SK-N-SH (cell line): ENCODE data around the gene AHDC1. TPM values are rescaled to one million over a fixed set of nuclear protein-coding genes. Genes with fewer than 3 reads are reported as not detected.
"Not testable (repeated sequence)": the region's sequence is repeated elsewhere in the genome, so short reads cannot be mapped to it uniquely, and the experiment has no call there.

Experiments used
- CTCF ChIA-PET: fragments of 300-600, 350-600 bp; formaldehyde crosslinking; extraction: SDS; loops from one replicate; lab custom pipeline; 2021; lab: Yijun Ruan, JAX
- POLR2A ChIA-PET: fragments of 350-600 bp; sonication (Branson Sonifier 250); formaldehyde crosslinking; extraction: SDS; loops from one replicate; lab custom pipeline; 2020; ENCODE audit warnings: antibody characterized with exemption, inconsistent platforms; lab: Yijun Ruan, JAX
- DNase-seq: peaks from one replicate; pipeline ENCODE4 v3.0.0; 2012
- H2AFZ ChIP-seq: fragments of 200-600 bp; sonication (generic); 2 replicates; pipeline ENCODE4 v1.8.1; 2016; ENCODE audit warnings: antibody characterized with exemption, mild to moderate bottlenecking, low read depth
- H3F3A ChIP-seq: fragments of 200-600 bp; sonication (generic); replicated peaks from 2 replicates; pipeline ENCODE3; 2016; ENCODE audit warnings: antibody characterized with exemption, mild to moderate bottlenecking; ENCODE audit not compliant: insufficient read depth
- H3K27ac ChIP-seq, 2 experiments: fragments of 200-500 bp in 1 of 2; fragments of 200-600 bp in 1 of 2; sonication (Bioruptor generic) in 1 of 2; sonication (generic), shearing (Covaris generic) in 1 of 2; 2 replicates each; pipeline versions ENCODE4 v1.5.1 to v1.6.1; 2014 to 2016; ENCODE audit warnings: low read depth in 2 of 2, inconsistent platforms in 1 of 2, low read length in 1 of 2, mild to moderate bottlenecking in 1 of 2, mixed read lengths in 1 of 2
- H3K27me3 ChIP-seq: fragments of 200-600 bp; sonication (generic), shearing (Covaris generic); 2 replicates; pipeline ENCODE4 v1.6.1; 2016; ENCODE audit warnings: mixed run types; ENCODE audit not compliant: insufficient read depth
- H3K36me3 ChIP-seq, 2 experiments: fragments of 200-500 bp in 1 of 2; fragments of 200-600 bp in 1 of 2; sonication (Bioruptor generic) in 1 of 2; sonication (generic) in 1 of 2; replicated peaks in 1 of 2; 2 replicates each; pipeline versions ENCODE3 to v1.5.1; 2014 to 2016; ENCODE audit warnings: low read length in 1 of 2, mild to moderate bottlenecking in 1 of 2; ENCODE audit not compliant: insufficient read depth in 2 of 2, control insufficient read depth in 1 of 2
- H3K4me1 ChIP-seq, 2 experiments: fragments of 200-500 bp in 1 of 2; fragments of 200-600 bp in 1 of 2; sonication (Bioruptor generic) in 1 of 2; sonication (generic), shearing (Covaris generic) in 1 of 2; 2 replicates each; pipeline versions ENCODE4 v1.5.1 to v1.6.1; 2014 to 2016; ENCODE audit warnings: low read depth in 1 of 2, low read length in 1 of 2, mixed run types in 1 of 2; ENCODE audit not compliant: insufficient read depth in 2 of 2, control insufficient read depth in 1 of 2
- H3K4me2 ChIP-seq: fragments of 200-600 bp; sonication (generic), shearing (Covaris generic); 2 replicates; pipeline ENCODE4 v1.6.1; 2017; ENCODE audit warnings: mixed run types
- H3K4me3 ChIP-seq, 2 experiments: fragments of 200-500 bp in 1 of 2; fragments of 200-600 bp in 1 of 2; sonication (Bioruptor generic) in 1 of 2; sonication (generic), shearing (Covaris generic) in 1 of 2; 2 replicates each; pipeline versions ENCODE4 v1.5.1 to v1.8.1; 2014 to 2016; ENCODE audit warnings: low read depth in 2 of 2, inconsistent platforms in 1 of 2, low read length in 1 of 2, mild to moderate bottlenecking in 1 of 2, mixed read lengths in 1 of 2, moderate library complexity in 1 of 2
- H3K79me2 ChIP-seq: fragments of 200-600 bp; sonication (generic); 2 replicates; pipeline ENCODE4 v1.8.1; 2017; ENCODE audit warnings: mild to moderate bottlenecking; ENCODE audit not compliant: insufficient read depth
- H3K9ac ChIP-seq: fragments of 200-600 bp; sonication (generic); 2 replicates; pipeline ENCODE4 v1.6.1; 2017; ENCODE audit warnings: mixed run types
- H3K9me2 ChIP-seq: fragments of 200-600 bp; sonication (generic); 2 replicates; pipeline ENCODE4 v1.6.1; 2017; ENCODE audit warnings: mixed run types
- H3K9me3 ChIP-seq: fragments of 200-600 bp; sonication (generic); 2 replicates; pipeline ENCODE4 v1.6.1; 2017; ENCODE audit warnings: mixed run types, mild to moderate bottlenecking, moderate library complexity
- H4K20me1 ChIP-seq: fragments of 200-600 bp; sonication (generic); 2 replicates; pipeline ENCODE4 v1.6.1; 2017; ENCODE audit warnings: mild to moderate bottlenecking, mixed run types; ENCODE audit not compliant: insufficient read depth
- CHD2 ChIP-seq: fragments of 150-350 bp; IDR thresholded peaks from 2 replicates; pipeline ENCODE4 v1.6.1; 2018; ENCODE audit warnings: low read length; ENCODE audit not compliant: partially characterized antibody
- CTCF ChIP-seq: fragments of 200-600 bp; sonication (generic); IDR thresholded peaks from 2 replicates; pipeline ENCODE4 v1.6.1; 2017; ENCODE audit warnings: antibody characterized with exemption, mild to moderate bottlenecking, moderate library complexity
- ELF1 ChIP-seq: IDR thresholded peaks from 2 replicates; pipeline ENCODE4 v1.4.0; 2012
- EP300 ChIP-seq, 2 experiments: IDR thresholded peaks; 2 replicates each; pipeline versions ENCODE4 v1.4.0 to v1.6.1; 2012; ENCODE audit warnings: borderline replicate concordance in 1 of 2, low read depth in 1 of 2, low read length in 1 of 2
- FOSL2 ChIP-seq: IDR thresholded peaks from 2 replicates; pipeline ENCODE4 v1.4.0; 2012; ENCODE audit warnings: low read depth, mild to moderate bottlenecking, moderate library complexity, borderline replicate concordance
- FOXM1 ChIP-seq: IDR thresholded peaks from 2 replicates; pipeline ENCODE4 v1.4.0; 2012; ENCODE audit warnings: low read depth, mild to moderate bottlenecking
- GABPA ChIP-seq: IDR thresholded peaks from 2 replicates; pipeline ENCODE4 v1.4.0; 2012; ENCODE audit warnings: low read depth, mild to moderate bottlenecking
- JUND ChIP-seq: IDR thresholded peaks from 2 replicates; pipeline ENCODE4 v1.4.0; 2012
- MAX ChIP-seq: IDR thresholded peaks from 2 replicates; pipeline ENCODE4 v1.4.0; 2012; ENCODE audit warnings: low read depth
- MXI1 ChIP-seq: IDR thresholded peaks from 2 replicates; pipeline ENCODE4 v1.6.1; 2012; ENCODE audit warnings: mild to moderate bottlenecking, low read depth, low read length, improper control_type of control experiment
- NRF1 ChIP-seq: IDR thresholded peaks from 2 replicates; pipeline ENCODE4 v1.6.1; 2012; ENCODE audit warnings: low read depth, mild to moderate bottlenecking, low read length
- RAD21 ChIP-seq: IDR thresholded peaks from 2 replicates; pipeline ENCODE4 v1.6.1; 2012; ENCODE audit warnings: mild to moderate bottlenecking, low read length
- RCOR1 ChIP-seq: fragments of 150-350 bp; IDR thresholded peaks from 2 replicates; pipeline ENCODE4 v1.6.1; 2017; ENCODE audit warnings: antibody characterized with exemption, low read length
- RXRA ChIP-seq: IDR thresholded peaks from 2 replicates; pipeline ENCODE4 v1.4.0; 2012; ENCODE audit warnings: low read depth, mild to moderate bottlenecking, borderline replicate concordance
- SMC3 ChIP-seq: IDR thresholded peaks from 2 replicates; pipeline ENCODE4 v1.6.1; 2012; ENCODE audit warnings: low read depth, low read length, improper control_type of control experiment
- USF1 ChIP-seq: IDR thresholded peaks from 2 replicates; pipeline ENCODE4 v1.4.0; 2012; ENCODE audit warnings: low read depth, borderline replicate concordance
- WGBS: methylation state at CpG from one replicate; pipeline ENCODE4 v1.1.6; 2017; ENCODE audit warnings: low lambda C conversion rate; 5-methylcytosine and 5-hydroxymethylcytosine counted together
- polyA plus RNA-seq, 3 experiments: library from polyadenylated mRNA; depleted of rRNA; stranded (reverse); fragments of >200 nt; gene quantifications; 2 replicates each; pipeline ENCODE4 v1.2.3, GENCODE V29; 2012

The AHDC1 gene
- polyA plus RNA-seq, 1 of the 3 experiments (the other 2 are of a cell fraction) = 8.5 TPM

DNA sequence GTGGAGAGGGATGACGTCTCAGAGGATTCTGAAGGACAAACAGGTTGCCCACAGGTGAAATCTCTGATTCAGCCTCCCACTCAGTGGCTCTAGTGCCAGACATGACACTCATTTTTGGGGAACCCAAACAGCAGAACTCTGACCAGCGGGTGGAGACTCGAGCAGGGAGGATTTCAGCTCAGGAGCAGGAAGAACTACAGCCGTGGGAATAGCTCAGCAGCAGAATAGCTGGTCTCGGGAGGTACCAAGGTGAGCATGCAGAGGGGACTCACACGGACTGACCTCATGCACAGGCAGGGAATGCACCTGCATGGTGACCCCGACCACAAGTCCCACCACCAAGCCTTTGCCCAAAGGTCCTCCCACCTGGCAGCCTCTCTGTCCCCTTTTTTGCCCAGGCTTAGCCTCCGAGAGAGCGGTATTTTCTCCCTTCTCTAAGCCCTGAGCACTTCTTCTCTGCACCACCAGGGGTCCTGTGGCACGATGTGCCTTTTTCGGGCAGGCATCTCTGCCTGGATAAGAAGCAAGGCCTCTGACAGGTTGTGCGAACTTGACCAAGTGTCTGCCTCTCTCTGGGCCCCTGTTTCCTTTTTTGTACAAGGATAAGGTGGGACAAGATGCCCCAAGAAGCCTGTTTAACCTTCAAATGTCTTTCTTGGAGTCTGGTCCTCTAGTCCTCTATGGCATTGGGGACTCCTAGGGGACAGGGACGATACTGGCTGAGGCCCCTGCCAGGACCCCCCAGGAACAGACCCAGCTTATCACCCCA, 39.8 kb upstream of the AHDC1 start:
- 46% methylated on average over 10 of the region's 13 CpGs for WGBS
- no peaks in the 10 kb centered on the region for H3K27me3 ChIP-seq
- H3K9ac ChIP-seq = no peak overlapping the region
- H3F3A ChIP-seq = no peaks in the 10 kb centered on the region
- H3K79me2 ChIP-seq = no peaks in the 10 kb centered on the region
- TF ChIP-seq RAD21 (peak; percentile 53), CTCF (peak; percentile 68), SMC3 (peak; percentile 63), JUND (no peak), FOSL2 (no peak)
- H3K9me3 ChIP-seq = no peaks in the 10 kb centered on the region
- peaks cover 0 to 4% of the 10 kb centered on the region in 2 experiments; a peak in 1 of 4 replicates for H3K4me1 ChIP-seq
- no peak overlapping the region for H3K27ac ChIP-seq
- no peaks in the 10 kb centered on the region for H3K36me3 ChIP-seq
- DNase-seq = peak; percentile 67
- ChIA-PET POLR2A (no interaction called here), CTCF (interaction anchor here (0.7 to 1.5 kb wide), 12 partner anchors 8 to 345 kb away, joined by 3 to 10 read pairs (median 3); no protein-coding TSS in a partner anchor)
- no peaks in the 10 kb centered on the region for H4K20me1 ChIP-seq
- H3K9me2 ChIP-seq = no peaks in the 10 kb centered on the region
- H3K4me3 ChIP-seq = no peak overlapping the region
- no peak overlapping the region for H3K4me2 ChIP-seq
- no peak overlapping the region for H2AFZ ChIP-seq

DNA sequence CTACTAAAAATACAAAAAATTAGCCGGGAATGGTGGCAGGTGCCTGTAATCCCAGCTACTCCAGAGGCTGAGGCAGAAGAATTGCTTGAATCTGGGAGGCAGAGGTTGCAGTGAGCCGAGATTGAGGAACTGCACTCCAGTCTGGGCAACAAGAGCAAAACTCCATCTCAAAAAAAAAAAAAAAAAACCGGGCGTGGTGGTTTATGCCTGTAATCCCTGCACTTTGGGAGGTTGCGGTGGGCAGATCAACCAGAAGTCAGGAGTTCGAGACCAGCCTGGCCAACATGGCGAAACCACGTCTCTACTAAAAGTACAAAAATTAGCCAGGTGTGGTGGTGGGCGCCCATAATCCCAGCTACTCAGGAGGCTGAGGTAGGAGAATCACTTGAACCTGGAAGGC, 36.6 kb upstream of the AHDC1 start:
- not testable (repeated sequence) for H3K9me2 ChIP-seq, H3K9me3 ChIP-seq, H2AFZ ChIP-seq, H3K4me1 ChIP-seq, H3K27ac ChIP-seq, H3K27me3 ChIP-seq, H3K4me2 ChIP-seq, H3F3A ChIP-seq, H4K20me1 ChIP-seq, H3K79me2 ChIP-seq, H3K36me3 ChIP-seq, H3K9ac ChIP-seq, H3K4me3 ChIP-seq, DNase-seq
- POLR2A ChIA-PET = interaction anchor here (0.6 kb wide), 1 partner anchor 13 kb away, joined by 3 read pairs; no protein-coding TSS in a partner anchor
- 91% methylated on average over 9 of the region's 9 CpGs for whole genome bisulfite sequencing
- CTCF ChIA-PET = interaction anchor here (0.6 to 3.6 kb wide), 5 partner anchors 23 to 173 kb away, joined by 3 to 25 read pairs (median 4); no protein-coding TSS in a partner anchor

- Histone ChIP-seq H3K9ac (no peak overlapping the region), H3K36me3 (no peaks in the 10 kb centered on the region), H3K4me3 (no peak overlapping the region), H3K4me1 (no peaks in the 10 kb centered on the region; a peak in 1 of 4 replicates), H3K27ac (no peak overlapping the region), H2AFZ (no peak overlapping the region), H3K9me3 (no peaks in the 10 kb centered on the region), H3K27me3 (no peaks in the 10 kb centered on the region), H3K9me2 (no peaks in the 10 kb centered on the region), H3F3A (no peaks in the 10 kb centered on the region), H4K20me1 (no peaks in the 10 kb centered on the region), H3K79me2 (no peaks in the 10 kb centered on the region), H3K4me2 (no peak overlapping the region)
- ChIA-PET CTCF (interaction anchor here (1.0 to 3.6 kb wide), 4 partner anchors 22 to 31 kb away, joined by 3 to 25 read pairs (median 4); no protein-coding TSS in a partner anchor), POLR2A (no interaction called here)
- WGBS = 92% methylated on average over 2 of the region's 2 CpGs
- DNase-seq = no peak
- TF ChIP-seq FOXM1 = no peak
- TF ChIP-seq CTCF = no peak
- TF ChIP-seq RCOR1 = no peak
- no peak for TF ChIP-seq MXI1
- no peak for TF ChIP-seq NRF1
- TF ChIP-seq MAX = no peak
- no peak for TF ChIP-seq RXRA
- TF ChIP-seq ELF1 = no peak
- TF ChIP-seq CHD2 = no peak
- no peak for TF ChIP-seq SMC3
- TF ChIP-seq USF1 = no peak
- no peak for TF ChIP-seq EP300 (IDR thresholded peaks at IDR 0.05; ENCODE audit: borderline replicate concordance in 1 of 2, low read depth in 1 of 2, low read length in 1 of 2)
- TF ChIP-seq GABPA = no peak
- TF ChIP-seq JUND = no peak
Measured at GRCh38 chr1:27638805-27639204, 34.9 kb upstream of the AHDC1 start.
